Measurements from ENCODE around the gene SLMAP.

The SLMAP gene

GRCh38 chr3:57809609-57809968 lies 53.5 kb downstream of the SLMAP start:
- Histone ChIP-seq H3K4me2 (no peak overlapping the region), H3K9me3 (replicated peaks in 1 of 11) (peaks cover 37 to 53% (median 47%) of the 10 kb centered on the region in 11 experiments), H3K27ac (no peak overlapping the region), H3K4me3 (no peak overlapping the region), H3K27me3 (no peaks in the 10 kb centered on the region), H3K36me3 (peaks cover 20 to 50% (median 38%) of the 10 kb centered on the region in 11 experiments), H4K20me1 (peaks cover 21 to 81% (median 45%) of the 10 kb centered on the region in 11 experiments; a peak in 20 of 22 replicates), H3K9ac (no peak overlapping the region), H3K4me1 (peaks cover 0 to 8% (median 0%) of the 10 kb centered on the region in 10 experiments; a peak in 2 of 20 replicates)
- TF ChIP-seq Cebpa-rat (IDR thresholded peaks at IDR 0.05), result no peak

GRCh38 chr3:57810048-57810447 lies 53.9 kb downstream of the SLMAP start:
- Histone ChIP-seq H3K4me2 (no peak overlapping the region), H3K9me3 (replicated peaks in 1 of 11) (peaks cover 37 to 53% (median 47%) of the 10 kb centered on the region in 11 experiments)

GRCh38 chr3:57810471-57811137 lies 54.5 kb downstream of the SLMAP start:
- no peak overlapping the region for H3K9ac ChIP-seq
- no peak overlapping the region for H3K27ac ChIP-seq
- H3K4me1 ChIP-seq, result peaks cover 0 to 7% (median 0%) of the 10 kb centered on the region in 10 experiments; a peak in 4 of 20 replicates
- peaks cover 20 to 50% (median 38%) of the 10 kb centered on the region in 11 experiments for H3K36me3 ChIP-seq
- peaks cover 37 to 53% (median 47%) of the 10 kb centered on the region in 11 experiments for H3K9me3 ChIP-seq (replicated peaks in 1 of 11)
- TF ChIP-seq Cebpa-rat (IDR thresholded peaks at IDR 0.05), result no peak
- H3K4me2 ChIP-seq, result no peak overlapping the region
- no peaks in the 10 kb centered on the region for H3K27me3 ChIP-seq
- H3K4me3 ChIP-seq, result no peak overlapping the region
- H4K20me1 ChIP-seq, result peaks cover 27 to 81% (median 44%) of the 10 kb centered on the region in 11 experiments; a peak in 20 of 22 replicates

More at GRCh38 chr3:57810048-57810447, 53.9 kb downstream of the SLMAP start:
- Histone ChIP-seq H3K9ac (no peak overlapping the region), H3K4me1 (peaks cover 0 to 9% (median 0%) of the 10 kb centered on the region in 10 experiments; a peak in 4 of 20 replicates), H4K20me1 (peaks cover 25 to 81% (median 47%) of the 10 kb centered on the region in 11 experiments; a peak in 19 of 22 replicates), H3K36me3 (peaks cover 20 to 50% (median 38%) of the 10 kb centered on the region in 11 experiments), H3K4me3 (no peak overlapping the region), H3K27ac (no peak overlapping the region), H3K27me3 (no peaks in the 10 kb centered on the region)
- no peak for TF ChIP-seq Cebpa-rat (IDR thresholded peaks at IDR 0.05)

- no peaks in the 10 kb centered on the region for H3K27me3 ChIP-seq
- H4K20me1 ChIP-seq, result peaks cover 19 to 79% (median 56%) of the 10 kb centered on the region in 11 experiments; a peak in 19 of 22 replicates
- no peak overlapping the region for H3K4me2 ChIP-seq
These were observed 58.9 kb downstream of the SLMAP start for GRCh38 chr3:57815036-57815435.

GRCh38 chr3:57816471-57817095 lies 60.5 kb downstream of the SLMAP start:
- Histone ChIP-seq H3K4me3 (no peak overlapping the region), H3K27ac (no peak overlapping the region), H3K9ac (no peak overlapping the region), H3K27me3 (no peaks in the 10 kb centered on the region), H3K9me3 (replicated peaks in 1 of 11) (peaks cover 9 to 17% (median 15%) of the 10 kb centered on the region in 11 experiments), H4K20me1 (peaks cover 26 to 82% (median 66%) of the 10 kb centered on the region in 11 experiments; a peak in 20 of 22 replicates), H3K4me2 (peak overlapping the region in 3 of 11 experiments; percentile 1 to 6 (median 3); a peak in 2 of 22 replicates), H3K36me3 (peaks cover 0 to 21% (median 8%) of the 10 kb centered on the region in 11 experiments; a peak in 15 of 22 replicates), H3K4me1 (peaks cover 8 to 17% (median 12%) of the 10 kb centered on the region in 10 experiments; a peak in 15 of 20 replicates)
- no peak for TF ChIP-seq Cebpa-rat (IDR thresholded peaks at IDR 0.05)

More at GRCh38 chr3:57815036-57815435, 58.9 kb downstream of the SLMAP start:
- Histone ChIP-seq H3K4me3 (no peak overlapping the region), H3K27ac (no peak overlapping the region), H3K9ac (no peak overlapping the region), H3K9me3 (replicated peaks in 1 of 11) (peaks cover 23 to 33% (median 29%) of the 10 kb centered on the region in 11 experiments), H3K4me1 (peaks cover 0 to 17% (median 2%) of the 10 kb centered on the region in 10 experiments; a peak in 5 of 20 replicates), H3K36me3 (peaks cover 8 to 35% (median 21%) of the 10 kb centered on the region in 11 experiments)
- TF ChIP-seq Cebpa-rat (IDR thresholded peaks at IDR 0.05), result no peak

GRCh38 chr3:57818772-57819171 lies 62.7 kb downstream of the SLMAP start:
- no peak overlapping the region for H3K4me3 ChIP-seq
- no peak overlapping the region for H3K27ac ChIP-seq
- H3K36me3 ChIP-seq, result peaks cover 0 to 12% (median 0%) of the 10 kb centered on the region in 11 experiments; a peak in 6 of 22 replicates
- H4K20me1 ChIP-seq, result peaks cover 27 to 91% (median 78%) of the 10 kb centered on the region in 11 experiments; a peak in 20 of 22 replicates
- H3K27me3 ChIP-seq, result no peaks in the 10 kb centered on the region
- TF ChIP-seq Cebpa-rat (IDR thresholded peaks at IDR 0.05), result no peak
- no peaks in the 10 kb centered on the region for H3K9me3 ChIP-seq (replicated peaks in 1 of 11)
- H3K4me1 ChIP-seq, result peaks cover 8 to 17% (median 13%) of the 10 kb centered on the region in 10 experiments; a peak in 15 of 20 replicates
- no peak overlapping the region for H3K4me2 ChIP-seq
- no peak overlapping the region for H3K9ac ChIP-seq

- no peak for TF ChIP-seq Cebpa-rat (IDR thresholded peaks at IDR 0.05)
- H3K9me3 ChIP-seq (replicated peaks in 1 of 11), result no peaks in the 10 kb centered on the region
- peaks cover 8 to 22% (median 14%) of the 10 kb centered on the region in 10 experiments; a peak in 17 of 20 replicates for H3K4me1 ChIP-seq
- peaks cover 21 to 91% (median 78%) of the 10 kb centered on the region in 11 experiments; a peak in 20 of 22 replicates for H4K20me1 ChIP-seq
- peaks cover 0 to 9% (median 0%) of the 10 kb centered on the region in 11 experiments; a peak in 4 of 22 replicates for H3K36me3 ChIP-seq
- no peak overlapping the region for H3K4me3 ChIP-seq
- H3K27me3 ChIP-seq, result no peaks in the 10 kb centered on the region
- H3K27ac ChIP-seq, result no peak overlapping the region
- 0 out of 22 replicates have a peak overlapping the region, but pooled peaks of 2 of the 11 experiments have one; percentile 6 to 12 for H3K4me2 ChIP-seq
- H3K9ac ChIP-seq, result no peak overlapping the region
These were observed 64.4 kb downstream of the SLMAP start for GRCh38 chr3:57820479-57820878.

GRCh38 chr3:57821765-57822164 lies 65.7 kb downstream of the SLMAP start:
- TF ChIP-seq Cebpa-rat (IDR thresholded peaks at IDR 0.05), result no peak
- H3K4me2 ChIP-seq, result peak overlapping the region in 2 of 11 experiments; percentile 12 to 43; a peak in 3 of 22 replicates

More at GRCh38 chr3:57821765-57822164, 65.7 kb downstream of the SLMAP start:
- no peaks in the 10 kb centered on the region for H3K27me3 ChIP-seq
- H3K4me1 ChIP-seq, result peaks cover 13 to 31% (median 19%) of the 10 kb centered on the region in 10 experiments; a peak in 19 of 20 replicates
- H3K4me3 ChIP-seq, result no peak overlapping the region
- peaks cover 24 to 91% (median 76%) of the 10 kb centered on the region in 11 experiments; a peak in 21 of 22 replicates for H4K20me1 ChIP-seq
- no peak overlapping the region for H3K9ac ChIP-seq
- peaks cover 0 to 9% (median 0%) of the 10 kb centered on the region in 11 experiments; a peak in 4 of 22 replicates for H3K36me3 ChIP-seq
- no peaks in the 10 kb centered on the region for H3K9me3 ChIP-seq (replicated peaks in 1 of 11)
- H3K27ac ChIP-seq, result no peak overlapping the region

Measured in BLaER1 treated with 17β-estradiol and CSF1 and Interleukin-3, amounts not matched to agents 10 nM and 100 nM (cell line).